H1 (cell line): ENCODE measurements around the gene CHRNA1. TPM values are rescaled to one million over a fixed set of nuclear protein-coding genes. Genes with fewer than 3 reads are reported as not detected.

Experiments
- CTCF ChIA-PET: fragments of 300-600 bp; sonication (Branson Sonifier 250); formaldehyde crosslinking; loops from one replicate; lab custom pipeline; 2021; ENCODE audit not compliant: partially characterized antibody; lab: Charles Lee
- POLR2A ChIA-PET: fragments of 300-600 bp; sonication (Branson Sonifier 250); formaldehyde crosslinking; loops from one replicate; lab custom pipeline; 2021; ENCODE audit warnings: inconsistent platforms; ENCODE audit not compliant: partially characterized antibody; lab: Charles Lee
- DNase-seq, 2 experiments: peaks; one replicate each; pipeline versions ENCODE4 v3.0.0 to v3.0.0-alpha.2; 2010 to 2022; ENCODE audit warnings: low spot score in 2 of 2, low read depth in 1 of 2, mixed read lengths in 1 of 2
- FAIRE-seq: peaks from 2 replicates; lab custom pipeline; 2011; peaks lifted over from hg19 to GRCh38; lab: Jason Lieb, UNC
- H2AFZ ChIP-seq: 2 replicates; pipeline ENCODE4 v1.8.1; 2012; ENCODE audit warnings: low read length, inconsistent platforms
- H2AK5ac ChIP-seq: 2 replicates; pipeline ENCODE4 v1.6.1; 2013; ENCODE audit warnings: low read depth, low read length
- H2BK120ac ChIP-seq: replicated peaks from 2 replicates; pipeline ENCODE3; 2013; ENCODE audit warnings: low read depth, low read length, inconsistent platforms
- H2BK12ac ChIP-seq: 2 replicates; pipeline ENCODE4 v1.6.1; 2013; ENCODE audit warnings: low read depth, low read length
- H2BK15ac ChIP-seq: 2 replicates; pipeline ENCODE4 v1.6.1; 2013; ENCODE audit warnings: low read length
- H2BK20ac ChIP-seq: 2 replicates; pipeline ENCODE4 v1.6.1; 2013; ENCODE audit warnings: low read length
- H2BK5ac ChIP-seq: 2 replicates; pipeline ENCODE4 v1.6.1; 2013; ENCODE audit warnings: low read depth, low read length
- H3K14ac ChIP-seq: 2 replicates; pipeline ENCODE4 v1.6.1; 2013; ENCODE audit warnings: inconsistent platforms; ENCODE audit not compliant: insufficient read length
- H3K18ac ChIP-seq: 2 replicates; pipeline ENCODE4 v1.6.1; 2013; ENCODE audit warnings: low read length; ENCODE audit errors: extremely low read depth
- H3K23ac ChIP-seq: 2 replicates; pipeline ENCODE4 v1.6.1; 2013; ENCODE audit warnings: inconsistent platforms; ENCODE audit not compliant: insufficient read length
- H3K23me2 ChIP-seq: 2 replicates; pipeline ENCODE4 v1.6.1; 2013; ENCODE audit warnings: low read depth, low read length
- H3K27ac ChIP-seq: 2 replicates; pipeline ENCODE4 v1.6.1; 2011; ENCODE audit warnings: low read depth, low read length, inconsistent platforms
- H3K27me3 ChIP-seq, 4 experiments: replicated peaks in 1 of 4; 1 replicate in 1 of 4; 2 replicates in 3 of 4; pipeline versions ENCODE4 v1.6.1 to v1.8.1; 2011 to 2013; ENCODE audit warnings: low read length in 3 of 4, mild to moderate bottlenecking in 3 of 4, inconsistent platforms in 2 of 4, mixed read lengths in 2 of 4, moderate library complexity in 1 of 4; ENCODE audit not compliant: control insufficient read depth in 3 of 4, insufficient read depth in 3 of 4; ENCODE audit errors: extremely low read depth in 1 of 4
- H3K36me3 ChIP-seq, 4 experiments: 2 replicates each; pipeline versions ENCODE4 v1.6.1 to v1.8.1; 2011 to 2013; ENCODE audit warnings: mild to moderate bottlenecking in 4 of 4, low read length in 3 of 4, moderate library complexity in 2 of 4, control low read depth in 1 of 4, inconsistent platforms in 1 of 4; ENCODE audit not compliant: insufficient read depth in 4 of 4, control insufficient read depth in 2 of 4
- H3K4ac ChIP-seq: replicated peaks from 2 replicates; pipeline ENCODE3; 2013; ENCODE audit warnings: low read length, low read depth, mixed read lengths, inconsistent platforms; ENCODE audit not compliant: insufficient read length
- H3K4me1 ChIP-seq, 4 experiments: replicated peaks in 1 of 4; 1 replicate in 1 of 4; 2 replicates in 3 of 4; pipeline versions ENCODE4 v1.6.1 to v1.8.1; 2011 to 2013; ENCODE audit warnings: low read length in 3 of 4, inconsistent platforms in 2 of 4, mixed read lengths in 1 of 4; ENCODE audit not compliant: insufficient read depth in 4 of 4, control insufficient read depth in 3 of 4
- H3K4me2 ChIP-seq, 2 experiments: 2 replicates each; pipeline versions ENCODE4 v1.6.1 to v1.8.1; 2011 to 2013; ENCODE audit warnings: low read depth in 2 of 2, low read length in 2 of 2, control low read depth in 1 of 2, inconsistent platforms in 1 of 2, mild to moderate bottlenecking in 1 of 2; ENCODE audit not compliant: insufficient read depth in 1 of 2
- H3K4me3 ChIP-seq, 4 experiments: fragments of 200-600, 300-600 bp in 1 of 4; sonication (generic), shearing (Covaris generic), sonication (Bioruptor Twin) in 1 of 4; 2 replicates each; pipeline versions ENCODE4 v1.5.1 to v1.8.1; 2011 to 2016; ENCODE audit warnings: low read length in 4 of 4, low read depth in 3 of 4, control low read depth in 2 of 4, inconsistent platforms in 2 of 4, mild to moderate bottlenecking in 2 of 4, mixed read lengths in 1 of 4, moderate library complexity in 1 of 4; ENCODE audit not compliant: insufficient read depth in 2 of 4; ENCODE audit errors: extremely low read depth in 1 of 4
- H3K56ac ChIP-seq: replicated peaks from 2 replicates; pipeline ENCODE3; 2013; ENCODE audit warnings: low read depth, mild to moderate bottlenecking, mixed read lengths, low read length, inconsistent platforms; ENCODE audit not compliant: insufficient read length
- H3K79me1 ChIP-seq: 2 replicates; pipeline ENCODE4 v1.6.1; 2013; ENCODE audit warnings: low read depth, low read length, control low read depth
- H3K79me2 ChIP-seq, 2 experiments: 2 replicates each; pipeline versions ENCODE4 v1.6.1 to v1.8.1; 2012 to 2013; ENCODE audit warnings: low read length in 2 of 2, mild to moderate bottlenecking in 2 of 2, inconsistent platforms in 1 of 2; ENCODE audit not compliant: insufficient read depth in 2 of 2, control insufficient read depth in 1 of 2
- H3K9ac ChIP-seq, 4 experiments: replicated peaks in 1 of 4; 1 replicate in 1 of 4; 2 replicates in 3 of 4; pipeline versions ENCODE4 v1.6.1 to v1.8.1; 2011 to 2013; ENCODE audit warnings: low read depth in 3 of 4, low read length in 3 of 4, control low read depth in 2 of 4, mild to moderate bottlenecking in 2 of 4, moderate library complexity in 2 of 4, inconsistent platforms in 1 of 4; ENCODE audit errors: extremely low read depth in 1 of 4
- H3K9me3 ChIP-seq, 2 experiments: 2 replicates each; pipeline versions ENCODE4 v1.6.1 to v1.8.1; 2012 to 2013; ENCODE audit warnings: mild to moderate bottlenecking in 2 of 2, moderate library complexity in 2 of 2, control low read depth in 1 of 2, inconsistent platforms in 1 of 2, low read depth in 1 of 2, low read length in 1 of 2, mixed read lengths in 1 of 2; ENCODE audit not compliant: insufficient read depth in 2 of 2
- H4K20me1 ChIP-seq, 2 experiments: replicated peaks in 1 of 2; 2 replicates each; pipeline versions ENCODE3 to v1.8.1; 2011 to 2013; ENCODE audit warnings: inconsistent platforms in 2 of 2, low read length in 2 of 2, mild to moderate bottlenecking in 1 of 2; ENCODE audit not compliant: insufficient read depth in 2 of 2, control insufficient read depth in 1 of 2
- H4K5ac ChIP-seq: 2 replicates; pipeline ENCODE4 v1.6.1; 2013; ENCODE audit warnings: low read length, low read depth, mixed read lengths, inconsistent platforms; ENCODE audit not compliant: insufficient read length
- H4K8ac ChIP-seq: 2 replicates; pipeline ENCODE4 v1.8.0; 2013; ENCODE audit warnings: mild to moderate bottlenecking, moderate library complexity, low read length, inconsistent platforms; ENCODE audit not compliant: insufficient read depth; ENCODE audit errors: extremely low read depth
- H4K91ac ChIP-seq: replicated peaks from 2 replicates; pipeline ENCODE3; 2013; ENCODE audit warnings: low read length, mixed read lengths, inconsistent platforms; ENCODE audit not compliant: insufficient read length
- CHD1 ChIP-seq: IDR thresholded peaks from 2 replicates; pipeline ENCODE4 v1.6.1; 2012; ENCODE audit warnings: low read depth, low read length, improper control_type of control experiment
- EZH2 ChIP-seq: fragments of 200-600 bp; sonication (generic); IDR thresholded peaks from 2 replicates; pipeline ENCODE4 v1.7.1; 2012; ENCODE audit warnings: low read depth, mild to moderate bottlenecking, moderate library complexity, low read length, inconsistent platforms; ENCODE audit not compliant: severe bottlenecking
- HDAC2 ChIP-seq, 2 experiments: fragments of 300-600 bp in 1 of 2; sonication (generic) in 1 of 2; IDR thresholded peaks; 2 replicates each; pipeline ENCODE4 v1.6.1; 2011 to 2012; ENCODE audit warnings: low read depth in 2 of 2, low read length in 2 of 2, mild to moderate bottlenecking in 2 of 2, moderate library complexity in 2 of 2, borderline replicate concordance in 1 of 2, inconsistent platforms in 1 of 2
- KDM1A ChIP-seq: fragments of 200-600, 300-600 bp; sonication (generic); IDR thresholded peaks from 2 replicates; pipeline ENCODE4 v1.7.1; 2016; ENCODE audit warnings: mild to moderate bottlenecking, low read length, borderline replicate concordance
- RFX5 ChIP-seq: IDR thresholded peaks from 2 replicates; pipeline ENCODE4 v1.6.1; 2011; ENCODE audit warnings: low read depth, low read length, improper control_type of control experiment, borderline replicate concordance
- RNF2 ChIP-seq: fragments of 200-900, 300-1000 bp; sonication (generic); IDR thresholded peaks from 2 replicates; pipeline ENCODE4 v1.7.1; 2016; ENCODE audit warnings: borderline replicate concordance, low read depth, mild to moderate bottlenecking, antibody characterized with exemption, low read length; ENCODE audit not compliant: poor library complexity, severe bottlenecking; ENCODE audit errors: missing control alignments
- SIRT6 ChIP-seq: IDR thresholded peaks from one replicate; pipeline ENCODE4 v1.7.1; 2012; ENCODE audit warnings: low read length, inconsistent platforms
- SIX5 ChIP-seq: IDR thresholded peaks from 2 replicates; pipeline ENCODE4 v1.6.1; 2011; ENCODE audit warnings: mild to moderate bottlenecking, low read depth, low read length
- SP2 ChIP-seq: IDR thresholded peaks from 2 replicates; pipeline ENCODE4 v1.6.1; 2012; ENCODE audit warnings: mild to moderate bottlenecking, low read length, inconsistent platforms
- SUZ12 ChIP-seq: fragments of 200-600 bp; sonication (generic); IDR thresholded peaks from 2 replicates; pipeline ENCODE4 v1.6.1; 2012; ENCODE audit warnings: mild to moderate bottlenecking, inconsistent platforms, low read length, moderate library complexity, mixed read lengths
- TAF1 ChIP-seq: IDR thresholded peaks from 2 replicates; pipeline ENCODE4 v1.6.1; 2011; ENCODE audit warnings: mild to moderate bottlenecking, low read depth, low read length
- WGBS, 2 experiments: shearing (Covaris generic) in 1 of 2; methylation state at CpG; one replicate each; pipeline versions ENCODE4 v1.1.6 to v1.1.7; 2013 to 2015; ENCODE audit warnings: low lambda C conversion rate in 2 of 2, mixed read lengths in 2 of 2, inconsistent platforms in 1 of 2, low coverage in 1 of 2, missing lambda C conversion rate in 1 of 2; ENCODE audit not compliant: insufficient replicate concordance in 2 of 2, insufficient coverage in 1 of 2, insufficient read length in 1 of 2; ENCODE audit errors: extremely low coverage in 1 of 2, missing lambda C conversion rate in 1 of 2; 5-methylcytosine and 5-hydroxymethylcytosine counted together
- polyA plus RNA-seq, 7 experiments: library from polyadenylated mRNA; depleted of rRNA in 3 of 7; stranded (reverse) in 5 of 7; unstranded in 2 of 7; fragments of >200 nt in 5 of 7; fragments of 200-250 nt in 2 of 7; gene quantifications; 1 replicate in 5 of 7; 2 replicates in 1 of 7; 4 replicates in 1 of 7; pipeline versions ENCODE4 v1.2.1 to v1.2.3, GENCODE V29; 2011 to 2013; ENCODE audit warnings: missing spikeins in 2 of 7, mixed read lengths in 2 of 7
- total RNA-seq: library from RNA; stranded (reverse); fragmentation: NEBNext Ultra II Directional; extraction: Animal tissue kit (Norgen Biotek cat#: 25700); gene quantifications from 2 replicates; pipeline ENCODE4 v1.2.1, GENCODE V29; 2021
- TF ChIP-seq, protein P1 (sequence below): IDR thresholded peaks from 2 replicates; pipeline ENCODE4 v1.6.1; 2012; ENCODE audit warnings: low read length, inconsistent platforms

Gene CHRNA1
- total and polyA plus RNA-seq, 2 of the 8 experiments (the other 6 are each of a cell fraction or from before 2014, with no cell fraction given): 0.11 to 0.15 TPM

DNA sequence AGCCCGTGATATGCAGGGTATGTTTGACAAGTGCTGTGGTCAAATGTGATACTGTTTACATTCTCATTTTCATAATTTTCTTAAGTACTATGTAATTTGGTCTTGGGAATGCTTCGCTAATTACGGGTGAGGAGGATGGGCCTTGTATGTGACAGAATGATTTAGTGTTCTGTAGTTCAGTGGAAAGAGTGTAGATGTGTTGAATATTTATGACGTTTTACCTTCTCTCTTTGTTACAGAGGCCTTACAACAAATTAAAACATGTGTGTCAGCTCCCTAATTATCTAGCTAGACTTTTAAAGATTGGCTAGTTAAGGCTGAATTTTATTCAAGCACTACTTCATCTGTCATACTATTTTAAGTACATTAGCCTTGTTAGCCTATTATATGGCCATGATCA is 10.6 kb upstream of the CHRNA1 start:
- FAIRE-seq (no peak), DNase-seq (no peak)
- ChIA-PET POLR2A (interaction anchor here (0.6 to 5.4 kb wide), 3 partner anchors 10 to 43 kb away, joined by 3 to 50 read pairs (median 4); partner anchors contain the start of gene CHRNA1), CTCF (interaction anchor here (0.5 to 12.2 kb wide), 35 partner anchors 7 to 256 kb away, joined by 3 to 249 read pairs (median 5); partner anchors contain the start of gene CHRNA1)
- Histone ChIP-seq H3K4ac (no peak overlapping the region), H3K56ac (no peak overlapping the region), H3K36me3 (no peaks in the 10 kb centered on the region), H3K4me1 (peaks cover 8 to 28% (median 12%) of the 10 kb centered on the region in 4 experiments), H3K27me3 (no peaks in the 10 kb centered on the region), H4K20me1 (no peaks in the 10 kb centered on the region), H3K27ac (no peak overlapping the region), H3K79me1 (no peaks in the 10 kb centered on the region), H2BK120ac (no peak overlapping the region), H3K9me3 (no peaks in the 10 kb centered on the region), H2BK12ac (no peak overlapping the region; the same call in 1 of the 2 replicates), H3K23ac (no peak overlapping the region), H2AK5ac (no peak overlapping the region), H2BK15ac (no peak overlapping the region), H4K8ac (no peak overlapping the region), H3K79me2 (no peaks in the 10 kb centered on the region), H2AFZ (no peak overlapping the region), H2BK5ac (no peak overlapping the region), H3K23me2 (no peaks in the 10 kb centered on the region), H3K14ac (no peak overlapping the region), H4K91ac (no peak overlapping the region), H3K4me2 (no peak overlapping the region), H3K9ac (no peak overlapping the region), H3K18ac (no peak overlapping the region), H4K5ac (no peak overlapping the region), H3K4me3 (no peak overlapping the region), H2BK20ac (no peak overlapping the region)
- WGBS, 2 experiments: 90% methylated on average over 4 of the region's 4 CpGs; no CpG with 5 or more reads in 1 of the 2 experiments
- no peak for TF ChIP-seq CHD1
- no peak for TF ChIP-seq TAF1
- TF ChIP-seq SIRT6: no peak
- TF ChIP-seq, protein P1, sequence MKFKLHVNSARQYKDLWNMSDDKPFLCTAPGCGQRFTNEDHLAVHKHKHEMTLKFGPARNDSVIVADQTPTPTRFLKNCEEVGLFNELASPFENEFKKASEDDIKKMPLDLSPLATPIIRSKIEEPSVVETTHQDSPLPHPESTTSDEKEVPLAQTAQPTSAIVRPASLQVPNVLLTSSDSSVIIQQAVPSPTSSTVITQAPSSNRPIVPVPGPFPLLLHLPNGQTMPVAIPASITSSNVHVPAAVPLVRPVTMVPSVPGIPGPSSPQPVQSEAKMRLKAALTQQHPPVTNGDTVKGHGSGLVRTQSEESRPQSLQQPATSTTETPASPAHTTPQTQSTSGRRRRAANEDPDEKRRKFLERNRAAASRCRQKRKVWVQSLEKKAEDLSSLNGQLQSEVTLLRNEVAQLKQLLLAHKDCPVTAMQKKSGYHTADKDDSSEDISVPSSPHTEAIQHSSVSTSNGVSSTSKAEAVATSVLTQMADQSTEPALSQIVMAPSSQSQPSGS: no peak
- TF ChIP-seq RNF2: no peak
- TF ChIP-seq KDM1A: no peak
- no peak for TF ChIP-seq SP2
- TF ChIP-seq RFX5: no peak
- TF ChIP-seq SUZ12: no peak
- no peak for TF ChIP-seq SIX5
- no peak for TF ChIP-seq HDAC2 (IDR thresholded peaks at IDR 0.05; ENCODE audit: borderline replicate concordance in 1 of 2, low read depth in 2 of 2, low read length in 2 of 2)
- no peak for TF ChIP-seq EZH2
